ENCODE data around the gene ABR.
A peak's percentile ranks its signal among the peaks of the same experiment; 100 is the strongest.
"Not testable (repeated sequence)": the region's sequence is repeated elsewhere in the genome, so short reads cannot be mapped to it uniquely, and the experiment has no call there.

ABR gene

GRCh38 chr17:1001640-1002411 lies 178.0 kb downstream of the ABR start:
- Histone ChIP-seq H3K4me3 (ENCODE audit: low read depth in 1 of 2, low read length in 2 of 2) (no peak overlapping the region), H3K4me1 (ENCODE audit: insufficient read depth, low read length) (peaks cover 81% of the 10 kb centered on the region), H3K36me3 (ENCODE audit: insufficient read depth, low read length) (peaks cover 48% of the 10 kb centered on the region), H3K27ac (ENCODE audit: low read depth, low read length) (peak overlapping the region; percentile 56), H3K27me3 (ENCODE audit: control insufficient read depth in 1 of 2, insufficient read depth in 2 of 2, low read length in 2 of 2) (no peaks in the 10 kb centered on the region), H3K9me3 (ENCODE audit: low read length) (no peaks in the 10 kb centered on the region), H3K9ac (ENCODE audit: low read length) (no peak overlapping the region)

DNA sequence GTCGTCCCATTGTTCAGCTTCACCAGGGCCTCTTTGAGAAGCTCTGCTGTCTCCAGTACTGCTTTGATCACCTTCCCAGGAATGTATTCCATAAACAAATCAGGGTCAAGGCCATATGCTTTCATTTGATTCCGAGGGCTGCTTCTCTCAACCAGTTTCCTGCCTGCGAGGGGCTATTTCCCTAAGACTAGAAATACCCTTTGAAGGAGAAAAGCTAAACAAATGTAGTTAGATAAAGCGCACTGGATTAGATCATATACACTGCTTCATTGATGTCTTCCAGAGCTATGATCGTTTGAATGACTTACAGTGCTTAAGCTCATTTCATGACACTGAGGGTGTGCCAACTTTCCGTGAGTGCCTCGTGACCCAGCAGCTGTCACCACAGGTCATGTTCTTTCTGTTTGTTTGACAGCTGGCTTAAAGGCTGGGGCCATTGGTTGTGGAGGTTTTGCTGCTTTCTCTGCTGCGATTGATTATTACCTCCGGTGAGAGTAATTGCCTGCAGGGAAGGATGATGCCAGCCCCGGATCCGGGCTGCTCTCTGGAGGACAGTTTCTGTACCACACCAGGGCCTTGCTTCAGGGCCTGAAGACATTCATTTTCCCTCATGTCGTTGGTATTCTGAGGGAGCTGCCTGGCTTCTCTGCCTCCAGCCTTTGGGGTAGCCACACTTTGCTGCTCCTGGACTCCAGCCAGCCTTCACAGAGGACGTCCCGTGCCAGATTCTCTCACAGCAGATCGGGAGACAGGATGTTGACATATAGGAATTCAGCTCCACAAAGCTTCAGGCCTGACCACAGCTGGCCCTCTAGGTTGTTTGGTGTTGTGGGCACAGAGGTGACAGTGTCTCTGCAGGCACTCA lies 179.0 kb downstream of the ABR start:
- peak overlapping the region; percentile 56 for H3K27ac ChIP-seq (ENCODE audit: low read depth, low read length)
- H3K4me3 ChIP-seq (ENCODE audit: low read depth in 1 of 2, low read length in 2 of 2) = peak overlapping the region in 1 of 2 donors; percentile 26
- no peaks in the 10 kb centered on the region for H3K27me3 ChIP-seq (ENCODE audit: control insufficient read depth in 1 of 2, insufficient read depth in 2 of 2, low read length in 2 of 2)
- peaks cover 74% of the 10 kb centered on the region for H3K4me1 ChIP-seq (ENCODE audit: insufficient read depth, low read length)
- peaks cover 45% of the 10 kb centered on the region for H3K36me3 ChIP-seq (ENCODE audit: insufficient read depth, low read length)
- H3K9me3 ChIP-seq (ENCODE audit: low read length) = no peaks in the 10 kb centered on the region
- H3K9ac ChIP-seq (ENCODE audit: low read length) = no peak overlapping the region

DNA sequence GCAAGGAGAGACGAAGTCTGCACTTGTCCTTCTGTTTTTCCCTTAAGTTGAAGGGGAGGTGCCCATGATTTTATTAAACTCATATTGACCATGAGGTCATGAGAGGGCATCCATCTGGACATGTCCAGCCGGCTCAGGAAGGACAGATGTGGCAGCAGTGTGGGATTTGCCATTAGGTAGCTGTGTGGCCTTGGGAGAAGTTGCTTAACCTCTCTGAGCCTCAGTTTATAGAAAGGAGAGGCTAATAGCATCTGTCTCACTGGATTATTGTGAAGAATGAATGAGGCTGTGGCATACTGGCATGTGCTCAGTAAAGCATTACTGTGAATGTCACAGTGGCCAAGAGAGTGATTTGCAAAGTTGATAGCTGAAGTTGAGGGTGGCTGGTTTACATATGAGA lies 181.7 kb downstream of the ABR start:
- no peaks in the 10 kb centered on the region for H3K27me3 ChIP-seq (ENCODE audit: control insufficient read depth in 1 of 2, insufficient read depth in 2 of 2, low read length in 2 of 2)
- no peak overlapping the region for H3K9ac ChIP-seq (ENCODE audit: low read length)
- no peak overlapping the region for H3K27ac ChIP-seq (ENCODE audit: low read depth, low read length)
- H3K4me3 ChIP-seq (ENCODE audit: low read depth in 1 of 2, low read length in 2 of 2) = peak overlapping the region in 1 of 2 donors; percentile 97
- peaks cover 36% of the 10 kb centered on the region for H3K36me3 ChIP-seq (ENCODE audit: insufficient read depth, low read length)
- no peaks in the 10 kb centered on the region for H3K9me3 ChIP-seq (ENCODE audit: low read length)
- H3K4me1 ChIP-seq (ENCODE audit: insufficient read depth, low read length) = peaks cover 53% of the 10 kb centered on the region

- Histone ChIP-seq H3K36me3 (ENCODE audit: insufficient read depth, low read length) (peaks cover 22% of the 10 kb centered on the region), H3K4me3 (ENCODE audit: low read depth in 1 of 2, low read length in 2 of 2) (peak within 1 kb of the TSS; percentile 97 to 98), H3K9me3 (ENCODE audit: low read length) (no peaks in the 10 kb centered on the region), H3K27ac (ENCODE audit: low read depth, low read length) (peak within 1 kb of the TSS; percentile 97), H3K27me3 (ENCODE audit: control insufficient read depth in 1 of 2, insufficient read depth in 2 of 2, low read length in 2 of 2) (no peaks in the 10 kb centered on the region), H3K4me1 (ENCODE audit: insufficient read depth, low read length) (peaks cover 39% of the 10 kb centered on the region), H3K9ac (ENCODE audit: low read length) (peak within 1 kb of the TSS; percentile 80)
Observed at GRCh38 chr17:996554-997344, 183.0 kb downstream of the ABR start, which contains the start of gene TIMM22. Gene TIMM22 (plus strand): TSS chr17:997129. CDS start chr17:997143, 14 bp downstream.

DNA sequence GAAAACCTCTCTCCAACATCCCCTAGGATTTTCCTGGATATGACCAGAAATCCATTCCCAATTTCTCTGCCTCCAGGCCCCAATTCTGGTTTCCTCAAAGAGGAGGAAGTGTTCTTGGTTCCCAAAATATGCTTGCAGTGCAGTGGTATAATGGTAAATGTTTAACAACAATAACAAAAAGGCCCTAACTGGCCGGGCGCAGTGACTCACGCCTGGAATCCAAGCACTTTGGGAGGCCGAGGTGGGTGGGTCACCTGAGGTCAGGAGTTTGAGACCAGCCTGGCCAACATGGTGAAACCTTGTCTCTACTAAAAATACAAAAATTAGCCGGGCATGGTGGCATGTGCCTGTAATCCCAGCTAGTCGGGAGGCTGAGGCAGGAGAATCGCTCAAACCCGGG lies 184.5 kb downstream of the ABR start:
- H3K27me3 ChIP-seq (ENCODE audit: control insufficient read depth in 1 of 2, insufficient read depth in 2 of 2, low read length in 2 of 2); H3K9me3 ChIP-seq (ENCODE audit: low read length); H3K4me3 ChIP-seq (ENCODE audit: low read depth in 1 of 2, low read length in 2 of 2); H3K27ac ChIP-seq (ENCODE audit: low read depth, low read length); H3K36me3 ChIP-seq (ENCODE audit: insufficient read depth, low read length); H3K9ac ChIP-seq (ENCODE audit: low read length): not testable (repeated sequence)
- peaks cover 25% of the 10 kb centered on the region for H3K4me1 ChIP-seq (ENCODE audit: insufficient read depth, low read length)

DNA sequence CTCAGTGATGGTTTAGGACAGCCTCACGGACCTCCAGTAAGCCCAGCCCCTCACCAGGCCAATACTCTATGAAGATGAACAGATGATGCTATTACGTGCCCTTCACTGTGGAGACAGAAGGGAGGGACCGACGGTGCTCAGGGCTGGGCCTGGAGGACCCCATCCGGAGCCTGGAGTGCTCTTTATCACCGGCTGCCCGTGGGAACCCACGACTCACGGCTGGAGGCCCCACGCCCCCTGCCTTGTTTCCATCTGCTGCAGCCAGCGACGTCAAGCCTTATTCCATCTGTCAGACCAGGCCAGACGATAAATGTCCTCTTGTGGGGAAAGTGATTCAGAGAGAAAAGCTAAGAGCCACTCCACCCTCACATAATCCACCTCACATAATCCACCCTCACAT lies 186.8 kb downstream of the ABR start:
- H3K27ac ChIP-seq (ENCODE audit: low read depth, low read length) = no peak overlapping the region
- H3K36me3 ChIP-seq (ENCODE audit: insufficient read depth, low read length) = no peaks in the 10 kb centered on the region
- H3K27me3 ChIP-seq (ENCODE audit: control insufficient read depth in 1 of 2, insufficient read depth in 2 of 2, low read length in 2 of 2) = no peaks in the 10 kb centered on the region
- H3K9ac ChIP-seq (ENCODE audit: low read length) = no peak overlapping the region
- H3K4me1 ChIP-seq (ENCODE audit: insufficient read depth, low read length) = peaks cover 6% of the 10 kb centered on the region
- no peaks in the 10 kb centered on the region for H3K9me3 ChIP-seq (ENCODE audit: low read length)
- H3K4me3 ChIP-seq (ENCODE audit: low read depth in 1 of 2, low read length in 2 of 2) = no peak overlapping the region

DNA sequence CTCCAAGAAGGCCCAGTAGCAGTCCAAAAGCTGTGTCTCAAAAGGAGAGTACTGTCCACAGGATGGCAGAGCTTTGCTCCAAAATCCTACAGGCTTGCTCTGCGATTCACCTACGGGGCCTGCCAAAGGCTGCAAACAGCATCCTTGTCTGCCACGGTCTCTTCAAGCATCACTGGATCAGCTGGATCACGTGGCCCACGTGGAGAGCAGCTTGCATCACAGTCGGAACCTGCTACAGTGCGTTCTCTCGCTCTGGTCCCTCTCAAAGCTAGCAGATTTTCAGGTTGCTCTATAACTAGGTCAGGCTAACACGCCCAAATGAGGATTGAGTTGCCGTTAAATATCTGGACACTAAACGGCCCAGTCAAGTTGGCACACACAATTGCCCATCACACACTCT lies 191.2 kb downstream of the ABR start:
- H3K9ac ChIP-seq (ENCODE audit: low read length) = no peak overlapping the region
- no peaks in the 10 kb centered on the region for H3K36me3 ChIP-seq (ENCODE audit: insufficient read depth, low read length)
- no peak overlapping the region for H3K27ac ChIP-seq (ENCODE audit: low read depth, low read length)
- H3K4me1 ChIP-seq (ENCODE audit: insufficient read depth, low read length) = no peaks in the 10 kb centered on the region
- no peaks in the 10 kb centered on the region for H3K9me3 ChIP-seq (ENCODE audit: low read length)
- no peak overlapping the region for H3K4me3 ChIP-seq (ENCODE audit: low read depth in 1 of 2, low read length in 2 of 2)
- no peaks in the 10 kb centered on the region for H3K27me3 ChIP-seq (ENCODE audit: control insufficient read depth in 1 of 2, insufficient read depth in 2 of 2, low read length in 2 of 2)

DNA sequence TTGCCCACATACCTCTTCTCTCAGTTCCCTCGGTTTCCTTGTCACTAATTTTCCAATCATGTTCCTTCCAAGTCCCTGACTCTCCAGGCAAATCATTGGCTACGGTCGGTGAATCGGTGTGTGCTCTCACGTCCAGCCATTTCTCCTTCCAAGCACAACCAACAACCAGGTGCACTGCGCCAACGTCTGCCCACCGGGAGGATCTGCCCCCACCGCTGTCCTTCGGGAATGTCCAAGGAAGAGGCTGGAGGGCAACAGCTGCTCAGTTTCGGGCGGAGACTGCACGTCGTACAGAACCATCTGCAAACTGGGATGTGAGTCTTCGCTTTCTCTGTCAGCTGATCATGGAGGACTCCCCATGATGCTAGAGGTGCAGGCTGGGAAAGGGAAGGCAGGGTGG lies 191.8 kb downstream of the ABR start:
- H3K27me3 ChIP-seq (ENCODE audit: control insufficient read depth in 1 of 2, insufficient read depth in 2 of 2, low read length in 2 of 2) = no peaks in the 10 kb centered on the region
- no peaks in the 10 kb centered on the region for H3K4me1 ChIP-seq (ENCODE audit: insufficient read depth, low read length)
- H3K9me3 ChIP-seq (ENCODE audit: low read length) = no peaks in the 10 kb centered on the region
- no peak overlapping the region for H3K27ac ChIP-seq (ENCODE audit: low read depth, low read length)
- no peak overlapping the region for H3K4me3 ChIP-seq (ENCODE audit: low read depth in 1 of 2, low read length in 2 of 2)
- no peaks in the 10 kb centered on the region for H3K36me3 ChIP-seq (ENCODE audit: insufficient read depth, low read length)
- no peak overlapping the region for H3K9ac ChIP-seq (ENCODE audit: low read length)

DNA sequence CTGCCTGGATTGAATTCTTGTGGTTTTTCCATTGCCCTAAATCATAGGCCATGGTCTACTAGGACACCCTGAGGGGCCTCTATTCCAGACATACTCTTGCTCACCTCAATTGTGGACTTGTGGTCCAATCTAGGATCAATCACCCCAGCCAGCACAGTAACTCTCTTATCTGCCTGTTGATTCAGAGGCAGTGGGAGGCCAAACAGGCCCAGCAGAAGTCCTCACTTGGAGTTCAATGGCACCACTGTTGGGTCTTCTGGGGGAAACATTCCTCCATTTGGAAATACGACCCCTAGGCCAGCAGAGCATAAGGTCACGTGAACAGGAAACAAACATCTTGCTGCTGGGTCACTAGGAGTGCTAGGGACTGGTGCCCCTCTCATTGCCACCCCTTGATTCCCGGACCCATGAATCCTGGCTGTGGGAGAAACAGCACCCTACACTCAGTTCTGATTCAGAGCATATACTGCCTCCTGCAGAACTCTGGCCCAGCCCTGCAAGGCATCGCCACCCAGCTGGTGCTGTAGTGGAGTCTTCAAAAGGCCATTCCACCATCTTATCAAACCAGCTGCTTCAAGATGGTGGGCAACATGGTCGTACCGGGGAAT lies 193.4 kb downstream of the ABR start:
- no peaks in the 10 kb centered on the region for H3K36me3 ChIP-seq (ENCODE audit: insufficient read depth, low read length)

GRCh38 chr17:983921-984320 lies 195.9 kb downstream of the ABR start:
- H3K27ac ChIP-seq (ENCODE audit: low read depth, low read length) = no peak overlapping the region
- H3K27me3 ChIP-seq (ENCODE audit: control insufficient read depth in 1 of 2, insufficient read depth in 2 of 2, low read length in 2 of 2) = no peaks in the 10 kb centered on the region
- H3K4me1 ChIP-seq (ENCODE audit: insufficient read depth, low read length) = peaks cover 10% of the 10 kb centered on the region
- no peak overlapping the region for H3K4me3 ChIP-seq (ENCODE audit: low read depth in 1 of 2, low read length in 2 of 2)
- no peak overlapping the region for H3K9ac ChIP-seq (ENCODE audit: low read length)
- no peaks in the 10 kb centered on the region for H3K9me3 ChIP-seq (ENCODE audit: low read length)
- H3K36me3 ChIP-seq (ENCODE audit: insufficient read depth, low read length) = no peaks in the 10 kb centered on the region

More for the DNA sequence above, 193.4 kb downstream of the ABR start:
- no peak overlapping the region for H3K9ac ChIP-seq (ENCODE audit: low read length)
- no peak overlapping the region for H3K4me3 ChIP-seq (ENCODE audit: low read depth in 1 of 2, low read length in 2 of 2)
- H3K27me3 ChIP-seq (ENCODE audit: control insufficient read depth in 1 of 2, insufficient read depth in 2 of 2, low read length in 2 of 2) = no peaks in the 10 kb centered on the region
- no peak overlapping the region for H3K27ac ChIP-seq (ENCODE audit: low read depth, low read length)
- no peaks in the 10 kb centered on the region for H3K9me3 ChIP-seq (ENCODE audit: low read length)
- no peaks in the 10 kb centered on the region for H3K4me1 ChIP-seq (ENCODE audit: insufficient read depth, low read length)

DNA sequence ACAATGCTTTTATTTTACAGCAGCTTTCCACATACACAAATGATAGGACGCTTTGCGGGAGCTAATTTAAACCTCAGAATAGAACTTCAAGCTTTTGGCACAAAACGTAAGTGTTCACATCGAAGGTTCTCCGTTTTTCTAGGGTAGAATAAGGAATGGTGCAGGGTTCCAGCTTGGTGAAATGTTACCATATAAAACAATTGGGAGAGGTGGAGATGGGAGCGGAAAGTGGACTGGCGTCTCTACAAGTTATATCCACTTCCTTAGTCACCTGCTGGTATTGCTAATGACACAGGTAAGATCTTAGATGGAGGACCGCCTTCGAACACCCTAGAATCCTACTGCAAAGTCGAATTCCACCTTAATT lies 198.5 kb downstream of the ABR start:
- Histone ChIP-seq H3K36me3 (ENCODE audit: insufficient read depth, low read length) (no peaks in the 10 kb centered on the region), H3K27me3 (ENCODE audit: control insufficient read depth in 1 of 2, insufficient read depth in 2 of 2, low read length in 2 of 2) (no peaks in the 10 kb centered on the region), H3K9ac (ENCODE audit: low read length) (no peak overlapping the region), H3K4me3 (ENCODE audit: low read depth in 1 of 2, low read length in 2 of 2) (no peak overlapping the region), H3K27ac (ENCODE audit: low read depth, low read length) (no peak overlapping the region), H3K4me1 (ENCODE audit: insufficient read depth, low read length) (peaks cover 22% of the 10 kb centered on the region), H3K9me3 (ENCODE audit: low read length) (no peaks in the 10 kb centered on the region)

Measured in muscle layer of colon (tissue), 2 donors.